ENCODE results near the gene ENGASE. TPM values are rescaled to one million over a fixed set of nuclear protein-coding genes. Genes with fewer than 3 reads are reported as not detected.

ENGASE gene
- 34.5 and 58.1 TPM in 2 replicates for total RNA-seq (2014; rRNA removed)
- percentile 70 among the genes with signal in this experiment for Bru-seq, nascent RNA
- percentile 73 among the genes with signal in this experiment for BruChase-seq, experiment 1, labeled RNA remaining after a 6-hour chase
- BruChase-seq, experiment 2, labeled RNA remaining after a 2-hour chase: percentile 78 among the genes with signal in this experiment
- long read RNA-seq, transcript ENGASE-205 (14 exons, 2,579 nt): major isoform, 15 of 203 reads
- long read RNA-seq, partial matches to known transcripts: 81 of 203 reads
- long read RNA-seq, other reads (novel, unspliced or antisense): 104 of 203 reads

GRCh38 chr17:79074649-79075445, at the start of gene ENGASE:
TSS of gene ENGASE (plus strand) at chr17:79074824. CDS start at chr17:79074945, 121 bp downstream.
- H3K4me2 ChIP-seq (ENCODE audit: low read length): peak within 1 kb of the TSS; percentile 97
- H3K4me1 ChIP-seq (ENCODE audit: insufficient read depth, low read length): peaks cover 33% of the 10 kb centered on the region
- peak within 1 kb of the TSS; percentile 95 for H3K4me3 ChIP-seq (ENCODE audit: low read length)
- peaks cover 15% of the 10 kb centered on the region; the same call in 1 of the 2 replicates for H3K36me3 ChIP-seq (ENCODE audit: low read depth, low read length)
- peak within 1 kb of the TSS; percentile 87 for H3K9ac ChIP-seq (ENCODE audit: low read length)
- ChIA-PET POLR2A (ENCODE audit: unreplicated experiment) (interaction anchor here (0.6 to 0.8 kb wide), 3 partner anchors 78 to 1116 kb away, joined by 5 to 10 read pairs (median 9); partner anchors contain the start of gene TNRC6C), CTCF (interaction anchor here (0.6 to 0.9 kb wide), 7 partner anchors 9 to 1782 kb away, joined by 3 to 7 read pairs (median 4); no protein-coding TSS in a partner anchor)
- H3K9me2 ChIP-seq (replicated peaks; ENCODE audit: low read length): no peaks in the 10 kb centered on the region
- BruUV-seq (replicated peaks): no TSS peak
- H3K9me3 ChIP-seq (ENCODE audit: low read length): no peaks in the 10 kb centered on the region
- H3K27ac ChIP-seq (ENCODE audit: low read length): peak within 1 kb of the TSS; percentile 42; the same call in 1 of the 2 replicates
- intact Hi-C loops (cut with micrococcal nuclease): no loop called here
- peak within 1 kb of the TSS; percentile 81 for H2AFZ ChIP-seq (ENCODE audit: low read length)
- H3K79me2 ChIP-seq (ENCODE audit: low read length): peaks cover 24% of the 10 kb centered on the region
- ATAC-seq: peak; percentile 98
- H4K20me1 ChIP-seq (ENCODE audit: low read length): no peaks in the 10 kb centered on the region
- H3F3A ChIP-seq (ENCODE audit: low read length, unreplicated experiment): no peaks in the 10 kb centered on the region
- TF ChIP-seq CTCF (conservative IDR thresholded peaks at IDR 0.05; ENCODE audit: low read depth, low read length) (no peak), EZH2phosphoT487 (IDR thresholded peaks at IDR 0.05; ENCODE audit: borderline replicate concordance, low read length) (no peak), EZH2 (IDR thresholded peaks at IDR 0.05; ENCODE audit: low read length, unreplicated experiment) (no peak)
- DNase-seq: peak; percentile 97
- no peaks in the 10 kb centered on the region for H3K27me3 ChIP-seq (ENCODE audit: low read length)

GRCh38 chr17:79024901-79025737, 49.5 kb upstream of the ENGASE start:
- no peak for TF ChIP-seq EZH2 (IDR thresholded peaks at IDR 0.05; ENCODE audit: low read length, unreplicated experiment)
- no peak for TF ChIP-seq CTCF (conservative IDR thresholded peaks at IDR 0.05; ENCODE audit: low read depth, low read length)
- no peak for TF ChIP-seq EZH2phosphoT487 (IDR thresholded peaks at IDR 0.05; ENCODE audit: borderline replicate concordance, low read length)
- DNase-seq: peak; percentile 54
- Histone ChIP-seq H4K20me1 (ENCODE audit: low read length) (no peaks in the 10 kb centered on the region), H3K27me3 (ENCODE audit: low read length) (no peaks in the 10 kb centered on the region), H3K9me3 (ENCODE audit: low read length) (no peaks in the 10 kb centered on the region), H3K36me3 (ENCODE audit: low read depth, low read length) (no peaks in the 10 kb centered on the region), H3K27ac (ENCODE audit: low read length) (peak overlapping the region; percentile 51), H3K9ac (ENCODE audit: low read length) (peak overlapping the region; percentile 68), H3K79me2 (ENCODE audit: low read length) (no peaks in the 10 kb centered on the region), H3K9me2 (replicated peaks; ENCODE audit: low read length) (no peaks in the 10 kb centered on the region), H3K4me2 (ENCODE audit: low read length) (peak overlapping the region; percentile 97), H3K4me3 (ENCODE audit: low read length) (peak overlapping the region; percentile 80), H2AFZ (ENCODE audit: low read length) (peak overlapping the region; percentile 94), H3F3A (ENCODE audit: low read length, unreplicated experiment) (no peaks in the 10 kb centered on the region), H3K4me1 (ENCODE audit: insufficient read depth, low read length) (peaks cover 57% of the 10 kb centered on the region)
- peak; percentile 14 for ATAC-seq
- ChIA-PET CTCF (interaction anchor here (2.5 kb wide), 1 partner anchor 21 kb away, joined by 22 read pairs; no protein-coding TSS in a partner anchor), POLR2A (ENCODE audit: unreplicated experiment) (interaction anchor here (1.0 kb wide), 1 partner anchor 29 kb away, joined by 8 read pairs; no protein-coding TSS in a partner anchor)
- intact Hi-C loops (cut with micrococcal nuclease): no loop called here
- TSS peak; percentile 71 for BruUV-seq (replicated peaks)

Measured in PC-3 (cell line).